Left ventricle myocardium inferior (tissue), 1 donor: ENCODE results near the gene PRKRA. TPM values are rescaled to one million over a fixed set of nuclear protein-coding genes. Genes with fewer than 3 reads are reported as not detected.

ENCODE experiments used
- DNase-seq: peaks from one replicate; pipeline ENCODE4 v3.0.0-alpha.2; 2020
- H3K27ac ChIP-seq: fragments of 200-600 bp; replicated peaks from 2 replicates; pipeline ENCODE4 v1.8.0; 2021
- H3K27me3 ChIP-seq: fragments of 200-600 bp; 2 replicates; pipeline ENCODE4 v1.8.0; 2021; ENCODE audit warnings: low read depth
- H3K36me3 ChIP-seq: fragments of 200-600 bp; 2 replicates; pipeline ENCODE4 v1.8.0; 2021
- H3K4me1 ChIP-seq: fragments of 200-600 bp; 2 replicates; pipeline ENCODE4 v1.8.0; 2021
- H3K4me3 ChIP-seq: fragments of 200-600 bp; 2 replicates; pipeline ENCODE4 v1.8.0; 2021; ENCODE audit warnings: mild to moderate bottlenecking, moderate library complexity
- H3K9me3 ChIP-seq: fragments of 200-600 bp; replicated peaks from 2 replicates; pipeline ENCODE4 v1.8.0; 2021
- intact Hi-C: fragments of 100-400 bp; cut with micrococcal nuclease; formaldehyde crosslinking; loops from one replicate; pipeline ENCODE4 v1.11.0; 2022
- long read RNA-seq: library from polyadenylated mRNA; unstranded; transcript quantifications from one replicate; pipeline ENCODE4 v2.0.0, GENCODE V29; 2021
- total RNA-seq: library from RNA; stranded (reverse); fragmentation: NEBNext Ultra II Directional; extraction: Animal tissue kit (Norgen Biotek cat#: 25700); gene quantifications from one replicate; pipeline ENCODE4 v1.2.1, GENCODE V29; 2021
- TF ChIP-seq, protein P1 (sequence below): fragments of 200-600 bp; IDR thresholded peaks from 2 replicates; pipeline ENCODE4 v1.8.0; 2021; ENCODE audit warnings: antibody characterized with exemption, mild to moderate bottlenecking, borderline replicate concordance
- donor health status: DM: no; HTN: yes; CAD: no; lungs with severe emphysema.

PRKRA gene
- 48.7 TPM for total RNA-seq
- long read RNA-seq, transcript PRKRA-201 (8 exons, 1,826 nt) = major isoform, 89 of 118 reads
- long read RNA-seq, partial matches to known transcripts = 0 of 118 reads
- long read RNA-seq, other reads (novel, unspliced or antisense) = 26 of 118 reads

DNA sequence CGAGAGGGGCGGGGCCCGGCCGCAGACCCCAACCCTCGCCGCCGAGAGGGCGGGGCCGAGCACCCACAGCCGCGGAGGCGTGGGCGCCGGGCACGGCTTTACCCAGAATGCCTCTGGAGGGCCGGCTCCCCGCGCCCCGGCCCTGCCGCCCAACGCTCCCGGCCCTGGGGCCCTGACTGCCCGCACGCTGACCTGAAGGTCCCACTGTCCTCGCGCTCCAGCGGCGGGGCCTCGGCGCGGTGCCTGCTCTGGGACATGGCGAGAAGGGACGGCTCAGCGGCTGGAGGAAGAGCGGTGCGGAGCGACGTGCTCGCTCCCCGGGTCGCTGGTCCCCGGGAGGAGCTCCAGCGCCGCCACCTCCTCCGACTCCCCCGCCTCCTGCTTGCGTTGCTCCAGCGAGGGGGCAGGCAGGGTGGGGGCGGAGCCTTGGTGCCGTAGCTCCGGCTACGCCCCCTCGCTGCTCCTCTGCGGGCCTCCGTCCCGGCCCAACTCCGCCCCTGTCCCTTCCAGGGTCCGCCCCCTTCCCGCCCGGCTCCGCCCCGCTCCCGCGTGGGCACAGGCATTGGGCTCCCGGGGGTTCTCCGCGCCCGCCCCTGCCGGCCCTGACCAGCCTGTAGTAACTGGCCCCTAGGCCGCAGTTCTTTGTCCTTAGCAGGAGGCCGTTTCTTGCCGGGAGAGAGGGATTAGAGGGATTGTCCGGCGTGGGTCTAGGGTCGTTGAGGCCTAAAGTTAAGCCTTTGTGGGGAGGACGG lies at the start of gene PRKRA, which contains the start of gene PJVK:
Gene PRKRA, minus strand, starts transcription at position 402 of the 752 bp plus-strand sequence. Its CDS starts 145 bp downstream, at position 257.
Gene PJVK, plus strand, starts transcription at position 605 of the 752 bp plus-strand sequence. CDS start 2,032 bp downstream, outside the sequence.
- peak within 1 kb of the TSS; percentile 91 for H3K4me3 ChIP-seq
- intact Hi-C loops = no loop called here

DNA sequence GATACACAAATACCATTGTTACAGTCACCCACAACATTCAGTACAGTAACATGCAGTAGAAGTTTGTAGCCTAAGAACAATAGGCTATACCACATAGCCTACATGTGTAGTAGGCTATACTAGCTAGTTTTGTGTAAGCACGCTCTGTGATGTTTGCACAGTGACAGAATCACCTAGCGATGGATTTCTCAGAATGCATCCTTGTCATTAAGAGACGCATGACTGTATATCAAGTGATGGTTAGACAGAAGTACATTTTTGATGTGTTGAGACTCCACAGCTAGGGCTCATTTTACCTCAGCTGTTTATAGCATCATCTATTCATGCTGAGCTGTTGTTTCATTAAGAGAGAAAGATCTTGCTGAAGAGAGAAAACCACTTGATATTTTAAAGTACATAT lies 48.7 kb upstream of the PRKRA start:
- DNase-seq = no peak
- Histone ChIP-seq H3K4me1 (peaks cover 8% of the 10 kb centered on the region), H3K36me3 (peaks cover 96% of the 10 kb centered on the region), H3K4me3 (no peak overlapping the region), H3K9me3 (no peaks in the 10 kb centered on the region), H3K27me3 (no peaks in the 10 kb centered on the region), H3K27ac (no peak overlapping the region)
- TF ChIP-seq, protein P1, sequence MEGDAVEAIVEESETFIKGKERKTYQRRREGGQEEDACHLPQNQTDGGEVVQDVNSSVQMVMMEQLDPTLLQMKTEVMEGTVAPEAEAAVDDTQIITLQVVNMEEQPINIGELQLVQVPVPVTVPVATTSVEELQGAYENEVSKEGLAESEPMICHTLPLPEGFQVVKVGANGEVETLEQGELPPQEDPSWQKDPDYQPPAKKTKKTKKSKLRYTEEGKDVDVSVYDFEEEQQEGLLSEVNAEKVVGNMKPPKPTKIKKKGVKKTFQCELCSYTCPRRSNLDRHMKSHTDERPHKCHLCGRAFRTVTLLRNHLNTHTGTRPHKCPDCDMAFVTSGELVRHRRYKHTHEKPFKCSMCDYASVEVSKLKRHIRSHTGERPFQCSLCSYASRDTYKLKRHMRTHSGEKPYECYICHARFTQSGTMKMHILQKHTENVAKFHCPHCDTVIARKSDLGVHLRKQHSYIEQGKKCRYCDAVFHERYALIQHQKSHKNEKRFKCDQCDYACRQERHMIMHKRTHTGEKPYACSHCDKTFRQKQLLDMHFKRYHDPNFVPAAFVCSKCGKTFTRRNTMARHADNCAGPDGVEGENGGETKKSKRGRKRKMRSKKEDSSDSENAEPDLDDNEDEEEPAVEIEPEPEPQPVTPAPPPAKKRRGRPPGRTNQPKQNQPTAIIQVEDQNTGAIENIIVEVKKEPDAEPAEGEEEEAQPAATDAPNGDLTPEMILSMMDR = no peak
- intact Hi-C loops = no loop called here

More for the DNA sequence above, at the start of gene PRKRA, which contains the start of gene PJVK:
- Histone ChIP-seq H3K4me1 (peaks cover 44% of the 10 kb centered on the region), H3K27ac (peak within 1 kb of the TSS; percentile 99), H3K27me3 (no peaks in the 10 kb centered on the region), H3K36me3 (peaks cover 15% of the 10 kb centered on the region), H3K9me3 (no peaks in the 10 kb centered on the region)
- peak; percentile 97 for DNase-seq
- TF ChIP-seq, protein P1 = peak; percentile 26

DNA sequence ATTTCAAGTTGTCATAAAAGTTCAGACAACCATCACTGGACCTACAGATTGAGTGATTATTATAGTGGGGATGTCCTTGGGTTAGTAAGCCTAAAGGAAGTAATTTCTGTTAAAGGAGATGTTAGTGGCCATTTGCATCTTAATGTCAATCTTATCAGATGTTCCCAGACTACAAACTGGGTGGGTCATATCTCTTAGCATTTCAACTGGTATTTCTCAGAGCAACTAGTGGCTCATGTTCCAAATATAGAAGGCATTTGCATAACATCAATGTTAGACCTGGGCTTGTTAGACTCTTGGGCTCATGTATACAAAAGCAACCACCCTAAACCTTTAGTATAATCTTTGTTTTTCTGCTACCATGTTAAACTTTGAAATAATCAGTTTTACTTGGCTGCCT lies 47.2 kb upstream of the PRKRA start:
- Histone ChIP-seq H3K27me3 (no peaks in the 10 kb centered on the region), H3K36me3 (peaks cover 96% of the 10 kb centered on the region), H3K4me3 (no peak overlapping the region), H3K9me3 (no peaks in the 10 kb centered on the region), H3K4me1 (peaks cover 8% of the 10 kb centered on the region), H3K27ac (no peak overlapping the region)
- no peak for DNase-seq
- TF ChIP-seq, protein P1 = no peak
- intact Hi-C loops = no loop called here

DNA sequence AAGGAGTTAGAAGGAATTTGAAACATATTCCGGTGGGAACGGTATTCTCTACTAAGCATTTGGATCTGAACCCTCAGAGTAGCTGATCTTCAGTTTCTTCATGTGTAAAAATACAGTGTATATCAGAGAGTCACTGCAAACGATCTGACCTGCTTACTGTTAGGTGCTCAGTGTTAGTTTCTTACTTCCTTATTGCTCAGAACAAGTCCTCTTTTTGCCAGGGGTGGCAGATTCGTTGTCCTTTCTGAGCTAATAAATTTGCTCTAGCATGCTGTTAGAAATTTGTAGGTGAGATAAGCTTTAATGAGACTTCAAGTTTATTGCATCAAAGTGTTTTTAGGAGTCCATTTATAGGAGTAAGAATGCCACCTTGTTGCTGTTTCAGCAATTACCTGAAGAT lies 45.1 kb upstream of the PRKRA start:
- DNase-seq = no peak
- Histone ChIP-seq H3K27ac (no peak overlapping the region), H3K36me3 (peaks cover 93% of the 10 kb centered on the region), H3K4me3 (no peak overlapping the region), H3K9me3 (no peaks in the 10 kb centered on the region), H3K27me3 (no peaks in the 10 kb centered on the region), H3K4me1 (peaks cover 8% of the 10 kb centered on the region)
- intact Hi-C loops = no loop called here
- TF ChIP-seq, protein P1 = no peak

DNA sequence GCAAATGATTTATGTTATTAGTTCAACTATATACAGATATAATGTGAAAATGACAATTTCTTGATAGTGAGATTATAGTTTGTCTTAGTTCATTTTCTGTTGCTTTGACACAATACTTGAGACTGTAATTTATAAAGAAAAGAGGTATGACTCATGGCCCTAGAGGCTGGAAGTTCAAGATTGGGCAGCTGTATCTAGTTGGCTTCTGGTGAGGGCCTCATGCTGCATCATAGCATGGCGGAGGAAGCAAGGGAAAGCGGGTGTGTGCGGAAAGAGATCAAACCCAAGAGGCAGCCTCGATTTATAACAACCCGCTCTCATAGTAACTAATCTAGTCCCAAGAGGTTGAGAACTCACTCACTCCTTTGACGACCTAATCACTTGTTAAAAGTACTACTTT lies 40.6 kb upstream of the PRKRA start:
- no peak overlapping the region for H3K27ac ChIP-seq
- peaks cover 70% of the 10 kb centered on the region for H3K36me3 ChIP-seq
- no peaks in the 10 kb centered on the region for H3K4me1 ChIP-seq
- DNase-seq = no peak
- no peak overlapping the region for H3K4me3 ChIP-seq
- intact Hi-C loops = no loop called here
- no peaks in the 10 kb centered on the region for H3K27me3 ChIP-seq
- H3K9me3 ChIP-seq = no peaks in the 10 kb centered on the region
- TF ChIP-seq, protein P1 = no peak
